Sigmoid colon (tissue), 7 donors: ENCODE measurements around the gene BMPER. TPM values are rescaled to one million over a fixed set of nuclear protein-coding genes. Genes with fewer than 3 reads are reported as not detected.

ENCODE experiments used
- DNase-seq: peaks from one replicate; pipeline ENCODE4 v3.0.0-alpha.2; 2019
- H3K27ac ChIP-seq, 4 donors: fragments of 200-600 bp; sonication (generic); one replicate each; pipeline ENCODE4 v1.5.1; 2016 to 2019; ENCODE audit warnings: mild to moderate bottlenecking in 1 of 4
- H3K27me3 ChIP-seq, 3 donors: fragments of 200-600 bp; sonication (generic); one replicate each; pipeline ENCODE4 v1.5.1; 2019; ENCODE audit warnings: mild to moderate bottlenecking in 1 of 3
- H3K36me3 ChIP-seq, 4 donors: fragments of 200-600 bp; sonication (generic); one replicate each; pipeline ENCODE4 v1.5.1; 2016 to 2019
- H3K4me1 ChIP-seq, 4 donors: fragments of 200-600 bp; sonication (generic); one replicate each; pipeline ENCODE4 v1.5.1; 2017 to 2019
- H3K4me3 ChIP-seq, 4 donors: fragments of 200-600 bp; sonication (generic); one replicate each; pipeline ENCODE4 v1.5.1; 2017 to 2019; ENCODE audit warnings: mild to moderate bottlenecking in 2 of 4, moderate library complexity in 1 of 4
- H3K9me3 ChIP-seq, 4 donors: fragments of 200-600 bp in 3 of 4; sonication (generic) in 3 of 4; one replicate each; pipeline versions ENCODE4 v1.5.1 to v1.6.1; 2013 to 2019
- EP300 ChIP-seq, 4 donors: sonication (generic); formaldehyde crosslinking; IDR thresholded peaks; one replicate each; pipeline ENCODE4 v1.6.1; 2017; ENCODE audit warnings: antibody characterized with exemption in 4 of 4
- POLR2A ChIP-seq, 2 donors: fragments of 450-650 bp; IDR thresholded peaks; one replicate each; pipeline ENCODE4 v1.6.1; 2016; ENCODE audit warnings: antibody characterized with exemption in 2 of 2, mild to moderate bottlenecking in 2 of 2, moderate library complexity in 2 of 2
- POLR2AphosphoS5 ChIP-seq, 4 donors: sonication (generic); formaldehyde crosslinking; IDR thresholded peaks; one replicate each; pipeline ENCODE4 v1.6.1; 2017; ENCODE audit warnings: antibody characterized with exemption in 4 of 4
- whole genome bisulfite sequencing, 2 donors: extraction: QIAGEN DNeasy Blood & Tissue Kit; methylation state at CpG; one replicate each; pipeline ENCODE4 v1.1.7; 2013; 5-methylcytosine and 5-hydroxymethylcytosine counted together
- intact Hi-C: fragments of 100-400 bp; cut with DNase I; formaldehyde crosslinking; loops from one replicate; pipeline ENCODE4 v1.15.1; 2023
- polyA plus RNA-seq, 3 donors: library from polyadenylated mRNA; stranded (reverse); fragments of 200-250 nt; gene quantifications; one replicate each; pipeline ENCODE4 v1.2.3, GENCODE V29; 2013
- total RNA-seq, 4 donors: library from RNA; depleted of rRNA; stranded (reverse); fragments of >200 nt; gene quantifications; one replicate each; pipeline ENCODE4 v1.1.0, GENCODE V29; 2016
- TF ChIP-seq, protein P1 (sequence below), 4 experiments: fragments of 450-650 bp in 3 of 4; fragments of 200-600 bp in 1 of 4; IDR thresholded peaks; one replicate each; pipeline ENCODE4 v1.5.1; 2016 to 2019; ENCODE audit warnings: antibody characterized with exemption in 4 of 4, mild to moderate bottlenecking in 3 of 4, moderate library complexity in 2 of 4
- donor health status: healthy with polysubstance abuse.
- donor health status: Bipolar disorder and iron deficiency.
- donor health status: healthy.

The BMPER gene
- total and polyA plus RNA-seq, 7 donors: 0.51 to 3.1 (median 1.6) TPM; not detected in 1

DNA sequence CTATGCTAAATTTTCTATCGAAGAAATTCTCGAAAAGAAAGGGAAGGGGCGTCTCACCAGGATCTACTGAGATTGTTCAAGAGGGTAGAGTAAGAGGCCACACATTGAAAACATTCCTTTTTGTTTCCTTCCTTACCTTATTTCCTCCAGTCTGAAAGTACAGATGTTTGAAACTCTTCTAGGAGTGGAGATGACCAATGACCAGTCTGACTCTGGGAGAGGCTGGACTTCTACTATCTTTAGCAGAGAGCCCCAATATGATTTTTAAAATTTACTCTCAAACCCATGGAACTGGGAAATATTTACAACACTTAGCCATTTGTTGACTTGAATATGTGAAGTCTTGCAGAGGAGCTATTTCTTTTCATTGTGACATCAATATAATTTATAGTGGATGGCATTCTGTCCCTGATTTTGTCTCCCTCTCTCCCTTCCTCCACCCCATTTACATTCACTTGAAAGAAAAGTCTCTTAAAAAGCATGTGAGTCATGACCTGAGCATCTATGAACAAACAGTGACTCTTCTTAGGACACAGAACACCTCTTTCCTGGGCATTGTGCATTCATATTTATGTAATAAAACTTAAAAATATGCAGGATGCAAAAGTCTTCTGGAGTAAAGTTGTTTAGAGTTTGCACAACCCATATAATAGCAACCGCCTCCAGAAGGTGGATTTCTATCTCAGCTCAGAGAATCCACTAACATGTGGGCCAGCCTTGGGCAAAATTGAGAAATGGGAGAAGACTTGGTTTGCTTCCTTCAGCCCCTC, 31.2 kb upstream of the BMPER start:
- Histone ChIP-seq H3K9me3 (no peaks in the 10 kb centered on the region), H3K36me3 (no peaks in the 10 kb centered on the region), H3K27me3 (no peaks in the 10 kb centered on the region), H3K27ac (peak overlapping the region in 1 of 4 donors; percentile 40), H3K4me3 (no peak overlapping the region), H3K4me1 (peaks cover 0 to 25% (median 9%) of the 10 kb centered on the region in 4 donors)
- intact Hi-C loops: no loop called here
- TF ChIP-seq POLR2A (IDR thresholded peaks at IDR 0.05): no peak
- no peak for TF ChIP-seq EP300 (IDR thresholded peaks at IDR 0.05)
- no peak for TF ChIP-seq POLR2AphosphoS5 (IDR thresholded peaks at IDR 0.05)
- TF ChIP-seq, protein P1, sequence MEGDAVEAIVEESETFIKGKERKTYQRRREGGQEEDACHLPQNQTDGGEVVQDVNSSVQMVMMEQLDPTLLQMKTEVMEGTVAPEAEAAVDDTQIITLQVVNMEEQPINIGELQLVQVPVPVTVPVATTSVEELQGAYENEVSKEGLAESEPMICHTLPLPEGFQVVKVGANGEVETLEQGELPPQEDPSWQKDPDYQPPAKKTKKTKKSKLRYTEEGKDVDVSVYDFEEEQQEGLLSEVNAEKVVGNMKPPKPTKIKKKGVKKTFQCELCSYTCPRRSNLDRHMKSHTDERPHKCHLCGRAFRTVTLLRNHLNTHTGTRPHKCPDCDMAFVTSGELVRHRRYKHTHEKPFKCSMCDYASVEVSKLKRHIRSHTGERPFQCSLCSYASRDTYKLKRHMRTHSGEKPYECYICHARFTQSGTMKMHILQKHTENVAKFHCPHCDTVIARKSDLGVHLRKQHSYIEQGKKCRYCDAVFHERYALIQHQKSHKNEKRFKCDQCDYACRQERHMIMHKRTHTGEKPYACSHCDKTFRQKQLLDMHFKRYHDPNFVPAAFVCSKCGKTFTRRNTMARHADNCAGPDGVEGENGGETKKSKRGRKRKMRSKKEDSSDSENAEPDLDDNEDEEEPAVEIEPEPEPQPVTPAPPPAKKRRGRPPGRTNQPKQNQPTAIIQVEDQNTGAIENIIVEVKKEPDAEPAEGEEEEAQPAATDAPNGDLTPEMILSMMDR (IDR thresholded peaks at IDR 0.05): no peak
- WGBS, 2 donors: 69 to 71% methylated on average over 4 of the region's 4 CpGs
- DNase-seq: no peak

DNA sequence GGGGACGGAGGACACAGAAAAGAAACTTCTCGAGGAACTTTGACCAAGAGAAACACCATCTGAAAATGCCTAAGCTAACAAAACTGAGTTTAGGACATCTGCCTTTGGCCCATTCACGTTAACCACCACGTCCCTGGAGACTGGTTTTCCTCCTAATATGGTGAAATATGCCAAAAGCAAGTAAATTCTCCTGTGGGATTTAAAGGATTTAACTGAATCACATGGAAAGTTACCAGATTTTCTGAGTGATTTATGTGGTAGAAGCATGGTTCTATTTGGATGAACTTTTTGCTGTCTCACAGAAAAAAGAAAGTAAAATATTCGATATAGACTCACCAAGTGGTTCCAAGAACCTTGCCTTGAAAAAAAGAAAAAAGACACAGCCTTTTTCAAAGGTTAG, 30.4 kb upstream of the BMPER start:
- Histone ChIP-seq H3K27ac (peak overlapping the region in 2 of 4 donors; percentile 3 to 40), H3K27me3 (no peaks in the 10 kb centered on the region), H3K36me3 (no peaks in the 10 kb centered on the region), H3K9me3 (no peaks in the 10 kb centered on the region), H3K4me3 (no peak overlapping the region), H3K4me1 (peaks cover 0 to 25% (median 9%) of the 10 kb centered on the region in 4 donors)
- intact Hi-C loops: no loop called here
- TF ChIP-seq, protein P1 (IDR thresholded peaks at IDR 0.05): no peak
- peak in 3 of 4 donors; percentile 28 to 41 (median 35) for TF ChIP-seq POLR2AphosphoS5 (IDR thresholded peaks at IDR 0.05)
- no peak for TF ChIP-seq POLR2A (IDR thresholded peaks at IDR 0.05)
- TF ChIP-seq EP300 (IDR thresholded peaks at IDR 0.05): no peak
- no peak for DNase-seq
- 72 to 74% methylated on average over 5 of the region's 5 CpGs for WGBS, 2 donors

DNA sequence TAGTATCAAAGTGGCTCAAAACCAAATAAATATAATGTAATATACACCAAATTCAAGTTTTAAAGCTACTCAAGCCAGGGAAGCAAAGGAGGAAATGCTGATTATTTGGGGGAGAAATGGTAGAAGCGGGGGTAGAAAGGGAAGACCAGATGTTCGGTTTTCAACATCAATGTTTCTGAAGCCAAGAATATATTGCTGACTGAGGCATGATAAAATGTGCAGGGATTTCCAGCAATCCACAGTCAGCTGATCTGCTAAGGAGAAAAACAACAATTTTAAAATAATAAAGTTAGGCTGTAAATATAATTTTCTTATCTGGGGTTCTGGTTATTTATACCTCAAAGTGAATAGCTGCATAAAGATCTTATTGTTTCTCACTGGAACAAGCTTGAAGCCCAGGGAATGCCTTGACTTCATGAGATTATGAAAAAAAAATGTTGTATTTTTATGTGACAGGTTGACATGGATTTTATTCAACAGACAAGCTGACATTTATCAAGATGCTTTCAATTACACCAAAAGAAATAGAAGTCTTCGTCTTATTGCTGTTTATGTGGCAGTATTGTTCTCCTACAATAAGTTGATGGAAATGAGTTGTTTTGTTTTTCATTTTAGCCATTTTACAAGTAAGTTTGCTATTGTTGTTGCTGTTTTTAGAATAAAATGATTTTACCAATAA, 28.6 kb upstream of the BMPER start:
- Histone ChIP-seq H3K4me3 (no peak overlapping the region), H3K4me1 (peaks cover 0 to 25% (median 9%) of the 10 kb centered on the region in 4 donors), H3K9me3 (no peaks in the 10 kb centered on the region), H3K36me3 (no peaks in the 10 kb centered on the region), H3K27ac (peak overlapping the region in 1 of 4 donors; percentile 10), H3K27me3 (no peaks in the 10 kb centered on the region)
- 61 to 69% methylated on average over 3 of the region's 3 CpGs for WGBS, 2 donors
- no peak for DNase-seq
- intact Hi-C loops: no loop called here
- TF ChIP-seq POLR2A (IDR thresholded peaks at IDR 0.05): no peak
- no peak for TF ChIP-seq POLR2AphosphoS5 (IDR thresholded peaks at IDR 0.05)
- TF ChIP-seq, protein P1 (IDR thresholded peaks at IDR 0.05): no peak
- no peak for TF ChIP-seq EP300 (IDR thresholded peaks at IDR 0.05)

DNA sequence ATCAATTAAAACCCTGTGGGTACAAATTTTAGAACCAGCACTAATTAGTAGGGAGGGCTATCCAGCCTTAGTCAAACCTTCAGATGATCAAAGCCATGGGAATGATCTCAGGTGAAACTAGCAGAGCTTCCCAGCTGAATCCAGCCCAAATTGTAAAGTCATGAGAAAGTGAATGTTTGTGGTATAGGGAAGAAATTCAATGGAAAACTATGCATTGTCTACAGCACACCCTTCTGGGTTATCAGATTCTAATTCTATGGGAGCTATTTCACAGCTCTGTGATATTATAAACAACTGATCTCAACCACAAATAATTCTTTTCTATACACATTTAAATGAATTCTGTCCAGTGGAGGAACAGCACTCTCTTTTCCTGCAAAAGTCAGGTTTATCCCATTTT, 24.6 kb upstream of the BMPER start:
- no peak for DNase-seq
- no peak for TF ChIP-seq POLR2A (IDR thresholded peaks at IDR 0.05)
- TF ChIP-seq EP300 (IDR thresholded peaks at IDR 0.05): no peak
- TF ChIP-seq, protein P1 (IDR thresholded peaks at IDR 0.05): no peak
- no peak for TF ChIP-seq POLR2AphosphoS5 (IDR thresholded peaks at IDR 0.05)
- Histone ChIP-seq H3K9me3 (no peaks in the 10 kb centered on the region), H3K27me3 (no peaks in the 10 kb centered on the region), H3K4me1 (peaks cover 0 to 8% (median 2%) of the 10 kb centered on the region in 4 donors), H3K27ac (no peak overlapping the region), H3K4me3 (no peak overlapping the region), H3K36me3 (no peaks in the 10 kb centered on the region)
- intact Hi-C loops: no loop called here
